NOMO-1 treated with dmso at 0.1 percent for 144 hours (cell line): ENCODE measurements around the gene LONP2.

ENCODE experiments used
- DNase-seq: peaks from one replicate; lab custom pipeline; 2025; ENCODE audit not compliant: unreplicated experiment; lab: John Stamatoyannopoulos, UW

The LONP2 gene

GRCh38 chr16:48244080-48244862, at the start of gene LONP2:
TSS of gene LONP2 (plus strand) at chr16:48244300. CDS start at chr16:48244389, 89 bp downstream.
- DNase-seq = peak; percentile 76

- no peak for DNase-seq
Observed at GRCh38 chr16:48194828-48195556, 49.1 kb upstream of the LONP2 start.

- no peak for DNase-seq
Observed at GRCh38 chr16:48197294-48197693, 46.8 kb upstream of the LONP2 start.

GRCh38 chr16:48201515-48202201, 42.4 kb upstream of the LONP2 start:
- no peak for DNase-seq

GRCh38 chr16:48203974-48204824, 39.9 kb upstream of the LONP2 start:
- DNase-seq = no peak

- DNase-seq = no peak
Observed at GRCh38 chr16:48204825-48205151, 39.3 kb upstream of the LONP2 start.

GRCh38 chr16:48206594-48207242, 37.4 kb upstream of the LONP2 start:
- no peak for DNase-seq

- no peak for DNase-seq
Observed at GRCh38 chr16:48210747-48211146, 33.4 kb upstream of the LONP2 start.

- DNase-seq = no peak
Observed at GRCh38 chr16:48212033-48212432, 32.1 kb upstream of the LONP2 start.

- DNase-seq = no peak
Observed at GRCh38 chr16:48215738-48216137, 28.4 kb upstream of the LONP2 start.

- no peak for DNase-seq
Observed at GRCh38 chr16:48217708-48218107, 26.4 kb upstream of the LONP2 start.

GRCh38 chr16:48218473-48218872, 25.6 kb upstream of the LONP2 start:
- DNase-seq = no peak

GRCh38 chr16:48220891-48221290, 23.2 kb upstream of the LONP2 start:
- DNase-seq = no peak

GRCh38 chr16:48223490-48223889, 20.6 kb upstream of the LONP2 start:
- no peak for DNase-seq

- no peak for DNase-seq
Observed at GRCh38 chr16:48225456-48225855, 18.6 kb upstream of the LONP2 start.

- DNase-seq = no peak
Observed at GRCh38 chr16:48231727-48232492, 12.2 kb upstream of the LONP2 start.

- no peak for DNase-seq
Observed at GRCh38 chr16:48232493-48233040, 11.5 kb upstream of the LONP2 start.

GRCh38 chr16:48234630-48235029, 9.5 kb upstream of the LONP2 start:
- DNase-seq = no peak

- no peak for DNase-seq
Observed at GRCh38 chr16:48235058-48235555, 9.0 kb upstream of the LONP2 start.
